KOPT-K1 (cell line): ENCODE data around the gene ZC3H7A.
"Not testable (repeated sequence)": the region's sequence is repeated elsewhere in the genome, so short reads cannot be mapped to it uniquely, and the experiment has no call there.

Source experiments
- H3K27ac ChIP-seq: fragments of 200-600 bp; sonication (generic); 2 replicates; pipeline ENCODE4 v1.5.1; 2016; ENCODE audit warnings: antibody characterized with exemption, mild to moderate bottlenecking, low read depth, low read length; ENCODE audit not compliant: poor library complexity, severe bottlenecking
- H3K36me3 ChIP-seq: fragments of 200-600 bp; sonication (generic); 2 replicates; pipeline ENCODE4 v1.5.1; 2017; ENCODE audit warnings: antibody characterized with exemption, mild to moderate bottlenecking, low read length, moderate library complexity; ENCODE audit not compliant: insufficient read depth
- H3K9me3 ChIP-seq: fragments of 200-600 bp; sonication (generic); 2 replicates; pipeline ENCODE4 v1.5.1; 2017; ENCODE audit warnings: antibody characterized with exemption, low read length, mild to moderate bottlenecking; ENCODE audit not compliant: insufficient read depth, poor library complexity, severe bottlenecking

Gene ZC3H7A

GRCh38 chr16:11819798-11820197 is 22.7 kb upstream of the ZC3H7A start:
- H3K36me3 ChIP-seq = no peaks in the 10 kb centered on the region
- H3K27ac ChIP-seq = no peak overlapping the region
- H3K9me3 ChIP-seq = no peaks in the 10 kb centered on the region

GRCh38 chr16:11818970-11819369 is 21.9 kb upstream of the ZC3H7A start:
- not testable (repeated sequence) for H3K36me3 ChIP-seq, H3K9me3 ChIP-seq, H3K27ac ChIP-seq

- H3K9me3 ChIP-seq = no peaks in the 10 kb centered on the region
- no peak overlapping the region for H3K27ac ChIP-seq
- H3K36me3 ChIP-seq = no peaks in the 10 kb centered on the region
These were observed 19.1 kb upstream of the ZC3H7A start for GRCh38 chr16:11816123-11816522.

GRCh38 chr16:11814800-11815199 is 17.7 kb upstream of the ZC3H7A start:
- H3K36me3 ChIP-seq, H3K9me3 ChIP-seq, H3K27ac ChIP-seq: not testable (repeated sequence)

- no peaks in the 10 kb centered on the region for H3K36me3 ChIP-seq
- H3K27ac ChIP-seq = no peak overlapping the region
- H3K9me3 ChIP-seq = no peaks in the 10 kb centered on the region
These were observed 9.7 kb upstream of the ZC3H7A start for GRCh38 chr16:11806721-11807120.

- Histone ChIP-seq H3K27ac (no peak overlapping the region), H3K9me3 (no peaks in the 10 kb centered on the region), H3K36me3 (no peaks in the 10 kb centered on the region)
These were observed 8.5 kb upstream of the ZC3H7A start for GRCh38 chr16:11805556-11805955.

GRCh38 chr16:11801481-11802021 is 4.5 kb upstream of the ZC3H7A start:
- Histone ChIP-seq H3K27ac (no peak overlapping the region), H3K36me3 (no peaks in the 10 kb centered on the region), H3K9me3 (no peaks in the 10 kb centered on the region)

GRCh38 chr16:11800382-11800718 is 3.3 kb upstream of the ZC3H7A start:
- no peaks in the 10 kb centered on the region for H3K9me3 ChIP-seq
- H3K36me3 ChIP-seq = 0 out of 2 replicates have a peak, but pooled peaks cover 2% of the 10 kb centered on the region
- peak overlapping the region; percentile 37 for H3K27ac ChIP-seq

GRCh38 chr16:11799509-11800381 is 2.7 kb upstream of the ZC3H7A start:
- Histone ChIP-seq H3K36me3 (peaks cover 8% of the 10 kb centered on the region), H3K27ac (peak overlapping the region; percentile 37), H3K9me3 (no peaks in the 10 kb centered on the region)

GRCh38 chr16:11799017-11799381 is 1.9 kb upstream of the ZC3H7A start:
- Histone ChIP-seq H3K27ac (peak overlapping the region; percentile 37), H3K9me3 (no peaks in the 10 kb centered on the region), H3K36me3 (peaks cover 16% of the 10 kb centered on the region)

- Histone ChIP-seq H3K9me3 (no peaks in the 10 kb centered on the region), H3K36me3 (peaks cover 25% of the 10 kb centered on the region), H3K27ac (peak overlapping the region; percentile 92)
These were observed 870 bp upstream of the ZC3H7A start for GRCh38 chr16:11797957-11798299.

GRCh38 chr16:11796227-11797165 is 562 bp downstream of the ZC3H7A start:
- peaks cover 38% of the 10 kb centered on the region for H3K36me3 ChIP-seq
- H3K27ac ChIP-seq = peak overlapping the region; percentile 92
- H3K9me3 ChIP-seq = no peaks in the 10 kb centered on the region

GRCh38 chr16:11795887-11796226 is 1.2 kb downstream of the ZC3H7A start:
- H3K9me3 ChIP-seq = no peaks in the 10 kb centered on the region
- peaks cover 44% of the 10 kb centered on the region for H3K36me3 ChIP-seq
- H3K27ac ChIP-seq = peak overlapping the region; percentile 92

GRCh38 chr16:11794996-11795886 is 1.8 kb downstream of the ZC3H7A start:
- Histone ChIP-seq H3K9me3 (no peaks in the 10 kb centered on the region), H3K36me3 (peaks cover 49% of the 10 kb centered on the region), H3K27ac (peak overlapping the region; percentile 92)
